Left forelimb (tissue), 1 donor: ENCODE results near the gene TBCK.
"Not testable (repeated sequence)": the region's sequence is repeated elsewhere in the genome, so short reads cannot be mapped to it uniquely, and the experiment has no call there.

Source experiments
- DNase-seq: peaks from one replicate; pipeline ENCODE4 v3.0.0-alpha.2; 2018; ENCODE audit warnings: low spot score

TBCK gene

GRCh38 chr4:106213291-106213690 is 102.7 kb downstream of the TBCK start:
- not testable (repeated sequence) for DNase-seq

GRCh38 chr4:106210021-106210420 is 106.0 kb downstream of the TBCK start:
- no peak for DNase-seq

GRCh38 chr4:106208481-106209460 is 107.2 kb downstream of the TBCK start:
- no peak for DNase-seq

GRCh38 chr4:106201373-106201772 is 114.6 kb downstream of the TBCK start:
- no peak for DNase-seq

- DNase-seq, result no peak
These were observed 120.5 kb downstream of the TBCK start for GRCh38 chr4:106195435-106195950.

- DNase-seq, result no peak
These were observed 121.2 kb downstream of the TBCK start for GRCh38 chr4:106194801-106195200.

- no peak for DNase-seq
These were observed 123.9 kb downstream of the TBCK start for GRCh38 chr4:106192131-106192530.

GRCh38 chr4:106186201-106186600 is 129.8 kb downstream of the TBCK start:
- no peak for DNase-seq

GRCh38 chr4:106183551-106183950 is 132.5 kb downstream of the TBCK start:
- no peak for DNase-seq

- DNase-seq, result no peak
These were observed 143.1 kb downstream of the TBCK start for GRCh38 chr4:106172861-106173260.

GRCh38 chr4:106165351-106166010 is 150.5 kb downstream of the TBCK start:
- DNase-seq, result no peak

GRCh38 chr4:106162278-106162677 is 153.7 kb downstream of the TBCK start:
- DNase-seq, result no peak

GRCh38 chr4:106160560-106160959 is 155.4 kb downstream of the TBCK start:
- DNase-seq, result no peak

- DNase-seq, result no peak
These were observed 166.1 kb downstream of the TBCK start for GRCh38 chr4:106149911-106150310.

GRCh38 chr4:106149026-106149425 is 167.0 kb downstream of the TBCK start:
- no peak for DNase-seq

GRCh38 chr4:106142616-106143127 is 173.3 kb downstream of the TBCK start:
- no peak for DNase-seq

- no peak for DNase-seq
These were observed 175.4 kb downstream of the TBCK start for GRCh38 chr4:106140601-106141000.

- DNase-seq, result no peak
These were observed 179.2 kb downstream of the TBCK start for GRCh38 chr4:106136777-106137331.

GRCh38 chr4:106132045-106132444 is 184.0 kb downstream of the TBCK start:
- DNase-seq, result no peak

GRCh38 chr4:106126062-106126461 is 189.9 kb downstream of the TBCK start:
- DNase-seq, result no peak

- not testable (repeated sequence) for DNase-seq
These were observed 196.0 kb downstream of the TBCK start for GRCh38 chr4:106119949-106120555.

- no peak for DNase-seq
These were observed 200.0 kb downstream of the TBCK start for GRCh38 chr4:106116025-106116424.
